DOHH2 (cell line): ENCODE measurements around the gene TMEM266.

ENCODE experiments used
- H3F3A ChIP-seq: fragments of 200-600 bp; sonication (generic), shearing (Covaris generic); 2 replicates; pipeline ENCODE4 v1.6.0; 2016; ENCODE audit warnings: antibody characterized with exemption, mild to moderate bottlenecking; ENCODE audit not compliant: control insufficient read depth, insufficient read depth
- H3K27ac ChIP-seq: fragments of 200-600 bp; sonication (generic); 2 replicates; pipeline ENCODE4 v1.5.1; 2014; ENCODE audit warnings: low read depth, mild to moderate bottlenecking, low read length, moderate library complexity
- H3K27me3 ChIP-seq: fragments of 200-600 bp; sonication (generic); 2 replicates; pipeline ENCODE4 v1.6.1; 2014; ENCODE audit warnings: mild to moderate bottlenecking, low read length, mixed read lengths; ENCODE audit not compliant: control insufficient read depth
- H3K36me3 ChIP-seq: fragments of 200-600 bp; sonication (generic); 2 replicates; pipeline ENCODE4 v1.6.1; 2014; ENCODE audit warnings: mild to moderate bottlenecking, low read length, moderate library complexity, mixed read lengths; ENCODE audit not compliant: control insufficient read depth
- H3K4me1 ChIP-seq: fragments of 200-600 bp; sonication (generic); 2 replicates; pipeline ENCODE4 v1.6.1; 2014; ENCODE audit warnings: mild to moderate bottlenecking, low read length, mixed read lengths; ENCODE audit not compliant: control insufficient read depth
- H3K4me2 ChIP-seq: fragments of 200-600 bp; sonication (generic); 2 replicates; pipeline ENCODE4 v1.6.0; 2014; ENCODE audit warnings: mild to moderate bottlenecking, low read length, moderate library complexity
- H3K4me3 ChIP-seq: fragments of 200-600 bp; sonication (generic); 2 replicates; pipeline ENCODE4 v1.5.1; 2014; ENCODE audit warnings: mild to moderate bottlenecking, low read length, mixed read lengths
- H3K79me2 ChIP-seq: fragments of 200-600 bp; sonication (generic); 2 replicates; pipeline ENCODE4 v1.6.1; 2014; ENCODE audit warnings: mild to moderate bottlenecking, low read length, mixed read lengths; ENCODE audit not compliant: control insufficient read depth
- H3K9me2 ChIP-seq: fragments of 200-600 bp; sonication (generic); replicated peaks from 2 replicates; pipeline ENCODE4 v1.6.1; 2014; ENCODE audit warnings: mild to moderate bottlenecking, low read length, mixed read lengths; ENCODE audit not compliant: control insufficient read depth
- H3K9me3 ChIP-seq: fragments of 200-600 bp; sonication (generic); 2 replicates; pipeline ENCODE4 v1.6.1; 2014; ENCODE audit warnings: antibody characterized with exemption, low read length, mixed read lengths; ENCODE audit not compliant: control insufficient read depth, insufficient read depth
- H4K20me1 ChIP-seq: fragments of 200-600 bp; sonication (generic); 2 replicates; pipeline ENCODE4 v1.6.0; 2014; ENCODE audit warnings: low read depth, mild to moderate bottlenecking, antibody characterized with exemption, low read length, moderate library complexity; ENCODE audit not compliant: control insufficient read depth, insufficient read depth
- CTCF ChIP-seq: fragments of 200-600 bp; sonication (generic); IDR thresholded peaks from one replicate; pipeline ENCODE4 v1.5.1; 2014; ENCODE audit warnings: antibody characterized with exemption, mild to moderate bottlenecking, low read depth, low read length; ENCODE audit not compliant: poor library complexity, severe bottlenecking
- EZH2phosphoT487 ChIP-seq: fragments of 200-600 bp; sonication (generic); IDR thresholded peaks from 2 replicates; pipeline ENCODE4 v1.6.1; 2017; ENCODE audit warnings: borderline replicate concordance, mild to moderate bottlenecking, antibody characterized with exemption, low read length, moderate library complexity, mixed read lengths

TMEM266 gene

GRCh38 chr15:76060118-76060989 lies 569 bp downstream of the TMEM266 start:
- Histone ChIP-seq H3K4me1 (peaks cover 15% of the 10 kb centered on the region), H3F3A (no peaks in the 10 kb centered on the region), H3K9me3 (no peaks in the 10 kb centered on the region), H3K27ac (no peak overlapping the region), H3K9me2 (no peaks in the 10 kb centered on the region), H4K20me1 (no peaks in the 10 kb centered on the region), H3K4me3 (no peak overlapping the region), H3K79me2 (no peaks in the 10 kb centered on the region), H3K27me3 (peaks cover 72% of the 10 kb centered on the region), H3K36me3 (no peaks in the 10 kb centered on the region), H3K4me2 (peak overlapping the region; percentile 32; the same call in 1 of the 2 replicates)
- TF ChIP-seq CTCF (no peak), EZH2phosphoT487 (no peak)

GRCh38 chr15:76061700-76062099 lies 1.9 kb downstream of the TMEM266 start:
- TF ChIP-seq EZH2phosphoT487 (no peak), CTCF (no peak)
- Histone ChIP-seq H3K79me2 (no peaks in the 10 kb centered on the region), H3K4me2 (no peak overlapping the region)

DNA sequence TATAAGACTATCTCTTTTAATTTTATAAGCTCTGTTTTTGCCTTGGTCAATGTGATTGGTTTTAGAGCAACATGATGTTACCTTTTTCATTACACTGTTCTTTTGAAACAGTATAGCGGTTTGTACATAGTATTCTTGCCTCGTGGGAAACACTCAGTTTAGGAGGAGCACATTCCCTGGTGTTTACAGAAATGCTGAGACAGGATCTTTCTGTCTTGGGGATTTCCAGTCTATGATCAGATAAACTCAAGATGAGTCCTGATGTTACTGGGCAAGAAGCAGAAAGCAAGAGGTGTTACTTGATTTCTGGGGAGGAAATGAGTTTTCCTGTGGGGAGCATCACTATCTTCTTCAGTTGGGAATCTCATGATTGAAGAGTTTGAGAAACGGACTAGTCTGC lies 2.5 kb downstream of the TMEM266 start:
- H3K27ac ChIP-seq = no peak overlapping the region
- H3K9me2 ChIP-seq = no peaks in the 10 kb centered on the region
- no peak overlapping the region for H3K4me2 ChIP-seq
- no peaks in the 10 kb centered on the region for H3K9me3 ChIP-seq
- no peak overlapping the region for H3K4me3 ChIP-seq
- H3F3A ChIP-seq = no peaks in the 10 kb centered on the region
- no peak for TF ChIP-seq CTCF
- no peak for TF ChIP-seq EZH2phosphoT487
- no peaks in the 10 kb centered on the region for H3K79me2 ChIP-seq
- H3K27me3 ChIP-seq = peaks cover 74% of the 10 kb centered on the region
- H3K36me3 ChIP-seq = no peaks in the 10 kb centered on the region
- H4K20me1 ChIP-seq = no peaks in the 10 kb centered on the region
- peaks cover 9% of the 10 kb centered on the region for H3K4me1 ChIP-seq

More at GRCh38 chr15:76061700-76062099, 1.9 kb downstream of the TMEM266 start:
- H3K9me2 ChIP-seq = no peaks in the 10 kb centered on the region
- no peak overlapping the region for H3K4me3 ChIP-seq
- H3K4me1 ChIP-seq = peaks cover 15% of the 10 kb centered on the region
- peaks cover 77% of the 10 kb centered on the region for H3K27me3 ChIP-seq
- H3K9me3 ChIP-seq = no peaks in the 10 kb centered on the region
- H3K36me3 ChIP-seq = no peaks in the 10 kb centered on the region
- no peak overlapping the region for H3K27ac ChIP-seq
- no peaks in the 10 kb centered on the region for H4K20me1 ChIP-seq
- no peaks in the 10 kb centered on the region for H3F3A ChIP-seq
